GM20000 (cell line): Measurements from ENCODE around the gene PRKN.

Experiments
- DNase-seq: peaks from one replicate; pipeline ENCODE4 v3.0.0; 2012; ENCODE audit warnings: low spot score
- TF ChIP-seq, protein P1 (sequence below): IDR thresholded peaks from 2 replicates; pipeline ENCODE4 v1.5.1; 2012; ENCODE audit warnings: mild to moderate bottlenecking, control low read depth; ENCODE audit errors: extremely low read depth, missing control alignments

The PRKN gene

DNA sequence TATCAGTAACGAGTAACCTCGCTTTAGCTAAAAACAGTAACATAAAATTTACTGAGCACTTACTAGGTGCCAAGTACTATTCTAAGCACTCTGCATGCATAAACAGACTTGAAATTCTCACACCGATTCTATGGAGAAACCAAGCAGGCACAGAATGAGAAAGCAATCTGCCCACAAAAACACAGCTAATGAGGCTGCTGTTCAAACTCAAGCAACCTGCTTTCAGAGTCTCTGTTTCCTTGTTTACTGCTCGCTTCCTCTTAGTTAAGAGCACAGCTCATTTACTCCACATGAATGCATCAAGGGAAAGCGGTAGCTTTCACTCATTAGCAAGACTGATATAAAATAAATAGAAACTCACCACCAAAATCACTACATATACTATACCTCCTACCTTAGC is 37.4 kb downstream of the PRKN start:
- DNase-seq: no peak
- TF ChIP-seq, protein P1, sequence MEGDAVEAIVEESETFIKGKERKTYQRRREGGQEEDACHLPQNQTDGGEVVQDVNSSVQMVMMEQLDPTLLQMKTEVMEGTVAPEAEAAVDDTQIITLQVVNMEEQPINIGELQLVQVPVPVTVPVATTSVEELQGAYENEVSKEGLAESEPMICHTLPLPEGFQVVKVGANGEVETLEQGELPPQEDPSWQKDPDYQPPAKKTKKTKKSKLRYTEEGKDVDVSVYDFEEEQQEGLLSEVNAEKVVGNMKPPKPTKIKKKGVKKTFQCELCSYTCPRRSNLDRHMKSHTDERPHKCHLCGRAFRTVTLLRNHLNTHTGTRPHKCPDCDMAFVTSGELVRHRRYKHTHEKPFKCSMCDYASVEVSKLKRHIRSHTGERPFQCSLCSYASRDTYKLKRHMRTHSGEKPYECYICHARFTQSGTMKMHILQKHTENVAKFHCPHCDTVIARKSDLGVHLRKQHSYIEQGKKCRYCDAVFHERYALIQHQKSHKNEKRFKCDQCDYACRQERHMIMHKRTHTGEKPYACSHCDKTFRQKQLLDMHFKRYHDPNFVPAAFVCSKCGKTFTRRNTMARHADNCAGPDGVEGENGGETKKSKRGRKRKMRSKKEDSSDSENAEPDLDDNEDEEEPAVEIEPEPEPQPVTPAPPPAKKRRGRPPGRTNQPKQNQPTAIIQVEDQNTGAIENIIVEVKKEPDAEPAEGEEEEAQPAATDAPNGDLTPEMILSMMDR: no peak

DNA sequence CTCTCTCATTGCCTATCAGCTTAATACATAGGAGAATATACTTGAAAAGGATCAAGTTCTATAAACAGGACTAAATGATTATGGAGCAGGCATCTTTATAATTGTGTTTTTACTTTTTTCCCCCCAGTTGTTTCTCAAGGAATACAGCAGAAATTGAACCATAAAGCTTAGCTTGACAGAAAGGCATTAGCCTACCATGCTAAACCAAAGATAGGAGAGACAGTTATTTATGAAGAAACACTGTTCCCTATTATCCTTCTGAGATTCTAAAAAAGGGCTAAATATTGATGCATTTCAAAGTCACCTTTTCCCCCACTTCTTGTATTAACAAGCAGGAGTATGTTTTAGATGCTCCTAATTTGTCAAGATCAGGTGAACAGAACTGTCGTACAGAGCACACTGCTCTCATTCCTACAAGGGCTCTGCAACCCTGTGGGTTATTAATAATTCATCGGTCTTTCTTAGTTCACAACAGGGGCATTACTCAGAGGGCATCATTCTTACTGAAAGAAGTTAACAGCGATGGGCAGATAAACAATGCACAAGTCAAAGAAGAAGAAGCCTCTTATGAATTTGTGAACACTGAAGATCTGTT is 38.7 kb downstream of the PRKN start:
- TF ChIP-seq, protein P1: no peak
- DNase-seq: no peak

DNA sequence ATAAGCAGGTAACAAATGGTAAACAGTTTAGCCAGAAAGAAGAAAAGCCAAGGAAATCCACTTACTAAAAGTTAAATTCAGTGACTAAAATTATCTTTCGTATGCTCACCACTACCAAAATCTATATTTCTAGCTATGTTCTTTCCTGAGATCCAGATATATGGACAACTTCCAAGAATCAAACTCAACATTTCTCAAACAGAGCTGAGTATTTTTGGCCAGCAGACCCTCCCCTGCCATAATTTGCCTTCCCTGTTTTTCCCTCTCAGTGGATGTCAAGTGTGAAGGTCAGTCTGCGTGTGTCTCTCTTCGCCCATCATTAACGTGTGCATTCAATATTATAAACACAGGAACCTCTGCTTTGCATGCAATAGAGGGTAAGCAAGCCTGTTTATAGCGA is 42.0 kb downstream of the PRKN start:
- TF ChIP-seq, protein P1: no peak

DNA sequence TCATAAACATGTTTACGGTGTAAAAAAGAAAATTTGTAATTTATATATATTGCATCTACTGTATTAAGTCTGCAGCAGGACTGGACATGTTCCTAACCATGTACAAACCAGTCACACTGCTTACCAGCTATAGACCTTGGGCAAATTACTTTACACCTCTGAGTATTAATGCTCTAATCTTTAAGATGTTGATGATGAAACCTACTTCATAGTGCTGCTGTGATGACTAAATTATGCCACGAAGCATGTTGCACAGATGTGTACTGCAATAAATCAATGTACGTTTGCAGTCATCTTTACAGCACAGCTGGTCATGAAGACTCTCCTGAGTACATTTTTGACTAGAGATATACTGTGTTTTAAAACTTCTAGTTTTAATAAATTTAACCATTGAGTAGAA is 42.6 kb downstream of the PRKN start:
- TF ChIP-seq, protein P1: no peak
- no peak for DNase-seq

More for the DNA sequence above, 42.0 kb downstream of the PRKN start:
- DNase-seq: no peak

- no peak for DNase-seq
- TF ChIP-seq, protein P1: no peak
Measured at GRCh38 chr6:162684052-162684451, 43.5 kb downstream of the PRKN start.

- TF ChIP-seq, protein P1: no peak
Measured at GRCh38 chr6:162683135-162683534, 44.4 kb downstream of the PRKN start.

GRCh38 chr6:162681447-162681846 is 46.1 kb downstream of the PRKN start:
- TF ChIP-seq, protein P1: no peak
- DNase-seq: no peak

More at GRCh38 chr6:162683135-162683534, 44.4 kb downstream of the PRKN start:
- DNase-seq: no peak
